Measurements from ENCODE around the gene LCE1F. TPM values are rescaled to one million over a fixed set of nuclear protein-coding genes. Genes with fewer than 3 reads are reported as not detected.

Gene LCE1F
- total RNA-seq, 1 experiment from 2014 or later, result not detected

GRCh38 chr1:152817309-152817708, 42.4 kb downstream of the LCE1F start:
- no peaks in the 10 kb centered on the region for H3K27me3 ChIP-seq (ENCODE audit: insufficient read depth, low read length)
- no peak overlapping the region for H3K18ac ChIP-seq (ENCODE audit: insufficient read length, low read depth, low read length)
- H3K23me2 ChIP-seq (ENCODE audit: insufficient read length, low read depth, low read length, poor library complexity, severe bottlenecking), result peaks cover 2% of the 10 kb centered on the region
- Mint-ChIP-seq H3K4me3 (no peak overlapping the region), H3K9me3 (peaks cover 86 to 87% of the 10 kb centered on the region in 2 experiments), H3K27ac (no peak overlapping the region), H3K36me3 (ENCODE audit: insufficient read depth in 1 of 3, low read depth in 3 of 3) (peaks cover 10 to 27% (median 10%) of the 10 kb centered on the region in 3 experiments; a peak in 5 of 7 replicates), H3K4me1 (no peaks in the 10 kb centered on the region), H3K27me3 (ENCODE audit: low read depth) (peaks cover 5% of the 10 kb centered on the region)
- H3K79me2 ChIP-seq (ENCODE audit: insufficient read depth, low read length), result no peaks in the 10 kb centered on the region
- H3K27ac ChIP-seq (ENCODE audit: insufficient read length, low read depth, low read length), result no peak overlapping the region
- H3K79me1 ChIP-seq (ENCODE audit: insufficient read depth, low read depth, low read length, poor library complexity, severe bottlenecking), result no peaks in the 10 kb centered on the region
- H3K9ac ChIP-seq (ENCODE audit: extremely low read depth, insufficient read length, low read length), result no peak overlapping the region
- no peak overlapping the region for H3K14ac ChIP-seq (ENCODE audit: insufficient read depth, low read length)
- H4K8ac ChIP-seq (replicated peaks; ENCODE audit: insufficient read length, low read depth, low read length), result no peak overlapping the region
- no peak overlapping the region for H2AFZ ChIP-seq (ENCODE audit: low read length)
- no peak overlapping the region for H2AK5ac ChIP-seq (ENCODE audit: insufficient read length, low read length)
- DNase-seq, result no peak
- H3T11ph ChIP-seq (ENCODE audit: low read length), result no peak overlapping the region
- no peak overlapping the region for H2BK120ac ChIP-seq (ENCODE audit: low read depth, low read length, poor library complexity, severe bottlenecking)
- no peak overlapping the region for H3K56ac ChIP-seq (ENCODE audit: insufficient read length, low read depth, low read length)
- H2BK20ac ChIP-seq (ENCODE audit: low read depth, low read length, poor library complexity, severe bottlenecking), result no peak overlapping the region
- no peak overlapping the region for H4K5ac ChIP-seq (ENCODE audit: insufficient read length, low read depth, low read length)
- TF ChIP-seq CTCF (conservative IDR thresholded peaks at IDR 0.05), result no peak
- no peaks in the 10 kb centered on the region for H3K4me1 ChIP-seq (ENCODE audit: insufficient read depth, low read length)
- H3K4me2 ChIP-seq (ENCODE audit: insufficient read depth, insufficient read length, low read length), result no peak overlapping the region
- H4K91ac ChIP-seq (ENCODE audit: insufficient read length, low read depth, low read length), result no peak overlapping the region
- no peak overlapping the region for H3K23ac ChIP-seq (ENCODE audit: insufficient read length, low read depth, low read length)
- whole genome bisulfite sequencing (ENCODE audit: extremely low coverage, insufficient read length, low lambda C conversion rate), result no CpG with 5 or more reads among the region's 6 CpGs
- H2BK5ac ChIP-seq (ENCODE audit: insufficient read length, low read length), result no peak overlapping the region
- peaks cover 69% of the 10 kb centered on the region for H3K9me3 ChIP-seq (ENCODE audit: control insufficient read depth, low read depth, low read length)
- no peak overlapping the region for H3K4ac ChIP-seq (ENCODE audit: low read depth, low read length)
- no peak overlapping the region for H2BK12ac ChIP-seq (ENCODE audit: insufficient read length, low read depth, low read length)
- no peaks in the 10 kb centered on the region for H4K20me1 ChIP-seq (ENCODE audit: control insufficient read depth, insufficient read depth, insufficient read length)
- no peak overlapping the region for H2BK15ac ChIP-seq (ENCODE audit: low read depth, low read length)
